ENCODE results near the gene DACT2.

DNA sequence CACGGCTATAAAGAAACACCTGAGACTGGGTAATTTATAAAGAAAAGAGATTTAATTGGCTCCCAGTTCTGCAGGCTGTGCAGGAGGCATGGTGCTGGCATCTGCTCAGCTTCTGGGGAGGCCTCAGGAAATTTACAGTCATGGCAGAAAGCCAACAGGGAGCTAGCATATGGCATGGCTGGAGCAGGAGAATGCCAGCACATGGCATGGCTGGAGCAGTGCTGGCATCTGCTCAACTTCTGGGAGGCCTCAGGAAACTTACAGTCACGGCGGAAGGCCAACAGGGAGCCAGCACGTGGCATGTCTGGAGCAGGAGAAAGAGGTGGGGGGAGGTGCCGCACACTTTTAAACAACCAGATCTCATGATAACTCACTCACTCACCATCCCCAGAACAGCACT is 32.5 kb upstream of the DACT2 start:
- TF ChIP-seq, protein P1, sequence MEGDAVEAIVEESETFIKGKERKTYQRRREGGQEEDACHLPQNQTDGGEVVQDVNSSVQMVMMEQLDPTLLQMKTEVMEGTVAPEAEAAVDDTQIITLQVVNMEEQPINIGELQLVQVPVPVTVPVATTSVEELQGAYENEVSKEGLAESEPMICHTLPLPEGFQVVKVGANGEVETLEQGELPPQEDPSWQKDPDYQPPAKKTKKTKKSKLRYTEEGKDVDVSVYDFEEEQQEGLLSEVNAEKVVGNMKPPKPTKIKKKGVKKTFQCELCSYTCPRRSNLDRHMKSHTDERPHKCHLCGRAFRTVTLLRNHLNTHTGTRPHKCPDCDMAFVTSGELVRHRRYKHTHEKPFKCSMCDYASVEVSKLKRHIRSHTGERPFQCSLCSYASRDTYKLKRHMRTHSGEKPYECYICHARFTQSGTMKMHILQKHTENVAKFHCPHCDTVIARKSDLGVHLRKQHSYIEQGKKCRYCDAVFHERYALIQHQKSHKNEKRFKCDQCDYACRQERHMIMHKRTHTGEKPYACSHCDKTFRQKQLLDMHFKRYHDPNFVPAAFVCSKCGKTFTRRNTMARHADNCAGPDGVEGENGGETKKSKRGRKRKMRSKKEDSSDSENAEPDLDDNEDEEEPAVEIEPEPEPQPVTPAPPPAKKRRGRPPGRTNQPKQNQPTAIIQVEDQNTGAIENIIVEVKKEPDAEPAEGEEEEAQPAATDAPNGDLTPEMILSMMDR (IDR thresholded peaks at IDR 0.05; ENCODE audit: borderline replicate concordance, extremely low read depth, low read length, poor library complexity, severe bottlenecking), result no peak
- no peak for TF ChIP-seq EZH2 (IDR thresholded peaks at IDR 0.05; ENCODE audit: borderline replicate concordance, low read depth, low read length, severe bottlenecking)
